WI38 (cell line): ENCODE measurements around the gene MEF2C.

Source experiments
- H3K4me3 ChIP-seq: 2 replicates; pipeline ENCODE4 v1.5.1; 2011; ENCODE audit warnings: low read depth, mild to moderate bottlenecking, control low read depth, low read length
- TF ChIP-seq, protein P1 (sequence below): IDR thresholded peaks from 2 replicates; pipeline ENCODE4 v1.5.1; 2012; ENCODE audit warnings: low read depth, mild to moderate bottlenecking, control low read depth, low read length

Gene MEF2C

DNA sequence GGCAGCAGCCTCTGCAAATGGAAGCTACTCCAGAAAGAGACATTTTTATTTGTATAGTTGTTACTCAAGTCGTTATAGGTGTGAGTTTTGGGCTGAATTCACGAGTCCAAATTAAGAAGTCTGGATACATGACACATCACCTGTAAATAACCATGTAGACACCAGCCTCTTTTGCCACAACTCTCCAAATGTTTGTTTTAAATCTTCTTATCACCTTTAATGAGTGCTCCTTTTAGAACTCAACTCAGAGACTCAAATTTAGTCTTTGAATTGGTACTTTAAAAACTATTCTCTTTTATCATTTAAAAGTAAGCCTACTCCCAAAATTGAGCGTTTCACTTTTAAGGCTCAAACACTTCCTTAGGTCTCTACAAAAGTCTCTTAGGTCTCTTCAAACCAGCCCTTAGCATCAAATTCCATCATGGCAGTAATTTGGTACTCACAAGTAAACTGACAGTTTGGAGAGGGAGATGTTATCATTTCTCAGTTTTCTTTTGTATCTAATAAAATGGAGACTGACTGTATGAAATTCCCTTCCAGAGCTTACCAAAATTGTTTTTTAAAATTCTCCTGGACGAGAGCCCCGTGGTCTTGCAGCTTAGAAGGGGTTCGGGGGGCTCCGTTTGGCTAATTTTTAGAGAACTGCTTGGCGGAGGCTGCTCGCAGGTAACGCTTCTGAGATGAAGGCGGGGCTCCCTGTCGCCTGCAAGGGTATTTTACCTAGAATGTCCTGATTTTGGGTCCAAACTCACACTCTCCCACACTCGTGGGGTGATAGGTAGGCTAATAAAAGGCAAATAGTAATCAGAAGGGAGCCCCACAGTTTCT is 194.6 kb downstream of the MEF2C start:
- no peak overlapping the region for H3K4me3 ChIP-seq
- TF ChIP-seq, protein P1, sequence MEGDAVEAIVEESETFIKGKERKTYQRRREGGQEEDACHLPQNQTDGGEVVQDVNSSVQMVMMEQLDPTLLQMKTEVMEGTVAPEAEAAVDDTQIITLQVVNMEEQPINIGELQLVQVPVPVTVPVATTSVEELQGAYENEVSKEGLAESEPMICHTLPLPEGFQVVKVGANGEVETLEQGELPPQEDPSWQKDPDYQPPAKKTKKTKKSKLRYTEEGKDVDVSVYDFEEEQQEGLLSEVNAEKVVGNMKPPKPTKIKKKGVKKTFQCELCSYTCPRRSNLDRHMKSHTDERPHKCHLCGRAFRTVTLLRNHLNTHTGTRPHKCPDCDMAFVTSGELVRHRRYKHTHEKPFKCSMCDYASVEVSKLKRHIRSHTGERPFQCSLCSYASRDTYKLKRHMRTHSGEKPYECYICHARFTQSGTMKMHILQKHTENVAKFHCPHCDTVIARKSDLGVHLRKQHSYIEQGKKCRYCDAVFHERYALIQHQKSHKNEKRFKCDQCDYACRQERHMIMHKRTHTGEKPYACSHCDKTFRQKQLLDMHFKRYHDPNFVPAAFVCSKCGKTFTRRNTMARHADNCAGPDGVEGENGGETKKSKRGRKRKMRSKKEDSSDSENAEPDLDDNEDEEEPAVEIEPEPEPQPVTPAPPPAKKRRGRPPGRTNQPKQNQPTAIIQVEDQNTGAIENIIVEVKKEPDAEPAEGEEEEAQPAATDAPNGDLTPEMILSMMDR = no peak

DNA sequence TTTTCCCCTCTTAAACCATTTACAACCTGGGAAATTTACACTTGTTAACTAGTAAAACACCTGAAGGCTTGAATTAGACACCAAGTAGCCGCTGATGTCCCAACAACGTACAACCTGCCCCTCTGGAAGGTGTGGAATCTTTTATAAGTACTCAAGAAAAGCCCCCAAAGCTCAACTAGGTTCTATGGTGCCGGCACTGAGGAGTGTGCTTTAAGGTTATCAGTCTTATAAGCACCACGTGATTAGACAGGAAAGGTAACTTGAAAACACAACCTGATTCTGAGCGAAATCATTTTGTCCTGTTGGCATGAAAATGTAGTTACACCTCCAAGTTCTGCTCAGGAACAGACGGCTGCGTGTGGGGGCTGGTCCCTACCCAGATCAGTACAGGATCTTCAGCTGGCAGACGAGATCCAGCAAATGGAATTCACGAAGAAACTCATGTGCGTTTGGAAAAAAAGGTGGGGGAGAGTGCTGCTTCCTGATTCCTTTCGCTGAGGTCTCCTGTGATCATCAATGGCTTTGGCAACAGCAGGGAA is 195.5 kb downstream of the MEF2C start:
- TF ChIP-seq, protein P1 = no peak
- no peak overlapping the region for H3K4me3 ChIP-seq

DNA sequence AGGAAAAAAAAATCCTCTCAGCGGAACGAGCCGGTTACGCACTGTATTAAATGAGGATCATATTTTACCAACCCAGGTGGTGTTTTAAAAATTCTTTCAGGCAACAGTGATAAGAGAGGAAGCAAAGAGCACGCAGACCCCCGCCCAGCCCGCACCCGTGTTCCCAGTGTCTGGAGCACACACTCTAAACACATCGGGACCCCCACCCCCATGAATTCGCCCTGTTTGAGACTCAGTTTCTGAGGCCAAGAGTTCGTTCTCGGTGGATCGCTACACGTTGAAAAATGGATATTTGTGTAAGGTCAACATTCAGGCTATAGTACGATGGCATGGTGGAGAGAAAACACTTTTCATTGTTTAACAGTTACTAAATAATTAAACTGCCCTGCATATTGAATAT is 196.3 kb downstream of the MEF2C start:
- TF ChIP-seq, protein P1 = no peak
- no peak overlapping the region for H3K4me3 ChIP-seq

DNA sequence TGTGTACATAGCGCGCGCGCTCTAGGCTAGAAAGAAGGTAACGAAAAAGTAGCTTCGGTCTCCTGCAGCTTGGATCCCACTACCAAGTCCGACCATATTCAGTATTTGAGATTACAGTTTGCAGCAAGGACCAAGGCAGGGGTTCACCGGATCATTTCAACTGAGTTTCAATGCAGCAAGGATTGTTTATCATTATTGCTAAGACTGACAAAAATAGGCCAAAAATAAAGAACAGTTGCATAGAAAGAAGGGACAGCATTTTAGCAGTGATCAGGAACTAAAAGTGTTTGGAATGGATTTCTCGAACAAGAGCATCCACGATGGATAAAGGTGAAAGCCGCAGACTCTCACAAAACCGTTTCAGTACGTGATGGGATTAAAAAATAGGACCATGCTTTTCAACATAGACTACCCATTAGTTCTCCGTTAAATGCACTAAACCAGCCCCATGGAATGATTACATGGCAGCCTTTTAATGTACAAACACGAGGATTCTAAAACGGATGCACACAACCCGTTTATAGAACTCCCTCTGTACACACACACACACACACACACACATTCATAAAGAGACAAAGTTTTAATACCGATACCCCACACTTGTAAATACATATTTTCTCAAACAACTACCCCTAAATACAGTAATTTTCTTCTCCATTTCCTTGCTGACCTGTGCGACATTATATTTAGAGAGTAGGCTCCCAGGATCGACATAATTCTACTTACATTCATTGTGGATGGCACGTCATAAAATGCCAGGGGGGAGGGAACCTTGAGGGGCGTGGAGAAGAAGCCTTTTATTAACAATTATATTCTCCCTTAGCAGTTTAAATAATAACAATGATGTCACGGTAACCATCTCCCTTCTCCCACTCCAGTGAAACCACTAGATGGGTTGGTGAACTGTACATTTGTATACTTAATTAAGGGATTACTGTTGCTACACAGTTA is 197.1 kb downstream of the MEF2C start:
- TF ChIP-seq, protein P1 = no peak
- H3K4me3 ChIP-seq = no peak overlapping the region

DNA sequence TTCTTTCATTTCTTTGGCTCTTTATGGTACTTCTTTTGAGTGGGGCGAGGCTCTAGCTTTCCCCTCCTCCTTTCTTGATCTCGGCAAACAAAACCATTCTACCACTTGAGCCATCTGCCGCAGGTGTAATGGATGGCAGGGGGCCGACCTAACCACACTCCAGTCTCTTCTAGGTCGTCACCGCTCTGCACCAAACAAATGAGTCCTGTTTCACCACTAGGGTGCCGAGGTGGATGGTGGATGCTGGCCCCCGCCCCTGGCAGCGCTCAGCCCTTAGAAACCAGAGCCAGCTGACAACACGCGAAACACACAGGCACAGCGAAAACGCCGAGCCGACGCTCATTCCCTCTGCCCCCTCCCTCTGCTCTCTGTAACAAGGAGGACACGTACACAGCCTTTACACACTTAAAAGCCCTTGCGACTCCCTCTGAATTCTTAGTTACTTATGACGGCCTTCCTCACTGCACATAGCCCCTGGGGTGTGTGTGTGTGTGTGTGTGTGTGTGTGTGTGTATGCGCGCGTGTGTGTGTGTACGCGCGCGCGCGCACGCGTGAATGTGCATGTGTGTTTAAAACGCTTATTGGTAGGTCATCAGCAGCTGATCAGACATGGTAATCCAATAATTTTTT is 199.4 kb downstream of the MEF2C start:
- TF ChIP-seq, protein P1 = no peak
- no peak overlapping the region for H3K4me3 ChIP-seq

DNA sequence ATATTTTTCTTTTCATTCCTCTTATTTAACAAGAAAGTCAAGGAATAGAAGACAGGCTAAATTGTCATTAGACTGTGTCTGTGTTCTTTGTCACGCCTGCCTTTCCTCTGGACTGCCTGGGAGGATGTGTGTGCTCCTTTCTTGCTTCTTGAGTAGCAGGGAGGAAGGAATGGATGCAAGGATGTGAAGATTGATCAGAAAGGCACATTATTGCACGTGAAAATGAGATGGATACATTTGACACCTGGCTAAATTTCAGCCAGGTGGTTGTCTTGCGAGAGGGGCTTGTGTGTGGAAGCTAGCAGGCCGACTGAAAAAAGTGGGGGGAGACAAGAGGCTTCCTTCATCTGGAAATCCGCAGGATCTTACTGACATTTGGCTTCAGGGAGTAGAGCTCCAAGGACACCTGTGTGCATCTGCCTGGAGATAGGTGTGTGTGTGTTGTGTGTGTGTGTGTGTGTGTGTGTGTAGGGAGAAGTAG is 200.1 kb downstream of the MEF2C start:
- TF ChIP-seq, protein P1 = no peak
- H3K4me3 ChIP-seq = no peak overlapping the region
